NCI-H2171 treated with DMSO at 0.1 percent for 48 hours (cell line): ENCODE measurements around the gene SPRTN.
A peak's percentile ranks its signal among the peaks of the same experiment; 100 is the strongest.

Experiments
- DNase-seq: peaks from one replicate; lab custom pipeline; 2025; lab: John Stamatoyannopoulos, UW

SPRTN gene, protein sequence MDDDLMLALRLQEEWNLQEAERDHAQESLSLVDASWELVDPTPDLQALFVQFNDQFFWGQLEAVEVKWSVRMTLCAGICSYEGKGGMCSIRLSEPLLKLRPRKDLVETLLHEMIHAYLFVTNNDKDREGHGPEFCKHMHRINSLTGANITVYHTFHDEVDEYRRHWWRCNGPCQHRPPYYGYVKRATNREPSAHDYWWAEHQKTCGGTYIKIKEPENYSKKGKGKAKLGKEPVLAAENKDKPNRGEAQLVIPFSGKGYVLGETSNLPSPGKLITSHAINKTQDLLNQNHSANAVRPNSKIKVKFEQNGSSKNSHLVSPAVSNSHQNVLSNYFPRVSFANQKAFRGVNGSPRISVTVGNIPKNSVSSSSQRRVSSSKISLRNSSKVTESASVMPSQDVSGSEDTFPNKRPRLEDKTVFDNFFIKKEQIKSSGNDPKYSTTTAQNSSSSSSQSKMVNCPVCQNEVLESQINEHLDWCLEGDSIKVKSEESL

DNA sequence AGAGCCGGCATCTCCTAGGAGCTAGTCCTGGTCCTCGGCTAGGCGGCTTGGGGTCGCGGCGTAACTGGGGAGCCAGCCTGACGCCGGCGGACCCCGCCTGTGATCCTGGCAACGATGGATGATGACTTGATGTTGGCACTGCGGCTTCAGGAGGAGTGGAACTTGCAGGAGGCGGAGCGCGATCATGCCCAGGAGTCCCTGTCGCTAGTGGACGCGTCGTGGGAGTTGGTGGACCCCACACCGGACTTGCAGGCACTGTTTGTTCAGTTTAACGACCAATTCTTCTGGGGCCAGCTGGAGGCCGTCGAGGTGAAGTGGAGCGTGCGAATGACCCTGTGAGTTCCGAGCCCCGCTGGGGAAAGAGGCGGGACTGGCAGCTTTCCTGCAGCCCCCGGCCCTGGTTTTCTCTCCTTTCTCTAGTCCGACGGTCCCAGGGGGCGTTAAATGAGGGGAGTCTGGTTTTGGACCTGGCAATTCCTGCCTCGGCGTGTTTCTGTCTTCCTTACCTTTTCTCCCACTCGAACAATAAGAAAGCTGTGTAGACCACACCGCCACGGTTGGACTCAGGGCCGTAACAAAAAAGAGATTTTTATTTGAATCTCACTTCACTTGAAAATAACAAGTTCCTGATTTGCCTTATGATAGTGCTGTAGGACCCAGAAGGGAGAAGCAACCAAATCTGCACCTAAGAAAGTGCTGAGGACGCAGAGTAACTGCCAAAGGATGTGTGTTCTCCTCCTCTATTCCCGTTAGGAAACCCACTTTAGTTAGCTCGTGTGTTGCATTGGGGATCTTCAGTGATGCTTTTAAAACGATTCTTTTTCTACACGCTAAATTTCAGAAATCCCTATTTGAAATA is at the start of gene SPRTN:
SPRTN (plus strand) TSS at position 24 of the 859 bp plus-strand sequence; CDS start at position 115, 91 bp downstream.
- DNase-seq = peak; percentile 34

DNA sequence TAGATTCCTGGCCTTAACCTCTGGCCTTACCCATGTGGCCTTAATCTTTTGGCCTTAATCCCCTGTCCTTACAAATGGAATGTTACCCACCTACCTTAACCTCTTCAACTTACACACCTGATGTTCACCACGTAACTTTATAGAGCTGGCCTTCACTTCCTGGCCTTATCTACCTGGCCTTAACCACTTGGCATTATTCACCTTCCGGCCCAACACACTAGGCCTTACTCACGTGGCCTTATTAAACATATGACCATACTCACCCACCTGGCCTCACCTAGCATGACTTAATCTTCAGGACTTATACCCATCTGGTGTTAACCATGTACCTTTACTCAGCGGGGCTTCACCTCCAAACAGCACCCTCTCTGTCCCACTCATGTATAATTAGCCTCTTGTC is 42.2 kb upstream of the SPRTN start:
- DNase-seq = no peak

DNA sequence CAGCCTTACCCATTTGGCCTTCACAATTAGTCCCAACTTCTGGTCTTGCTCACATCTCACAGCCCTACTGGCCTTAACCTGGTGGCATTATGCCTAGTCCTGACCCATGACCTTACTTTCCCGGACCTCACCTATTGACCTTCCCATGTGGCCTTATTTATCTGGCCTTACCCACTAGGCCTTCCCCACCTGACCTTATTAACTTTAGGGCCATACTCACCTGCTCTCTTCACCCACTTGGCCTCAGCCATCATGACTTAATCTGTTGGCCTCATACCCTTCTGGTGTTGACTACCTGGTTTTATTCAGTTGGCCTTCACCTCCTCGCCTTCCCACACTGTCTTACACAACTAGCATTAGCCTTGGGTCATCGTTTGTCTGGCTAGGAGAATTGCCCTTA is 36.1 kb upstream of the SPRTN start:
- no peak for DNase-seq

DNA sequence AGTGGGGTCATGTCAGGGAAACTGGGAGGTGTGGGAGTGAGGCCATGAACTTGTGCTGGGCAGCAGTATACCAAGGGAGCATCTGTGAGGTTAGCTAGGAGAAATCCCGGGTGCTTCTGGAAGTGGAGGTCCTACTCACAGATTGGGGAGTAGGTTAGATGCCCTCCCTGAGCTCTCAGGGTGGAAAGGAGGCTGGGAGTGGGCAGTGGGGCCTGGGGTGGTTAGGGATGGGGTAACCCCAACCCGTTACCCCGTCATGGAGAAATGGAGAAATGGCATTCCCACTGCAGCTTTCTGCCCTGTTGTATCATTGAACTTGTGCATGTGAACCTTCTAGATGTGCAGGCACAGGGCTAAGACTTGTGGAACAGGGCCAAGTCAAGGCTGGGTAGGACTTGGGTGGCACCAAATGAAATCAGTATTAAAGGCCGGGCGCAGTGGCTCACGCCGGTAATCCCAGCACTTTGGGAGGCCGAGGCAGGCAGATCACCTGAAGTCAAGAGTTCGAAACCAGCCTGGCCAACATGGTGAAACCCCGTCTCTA is 27.6 kb upstream of the SPRTN start:
- no peak for DNase-seq

DNA sequence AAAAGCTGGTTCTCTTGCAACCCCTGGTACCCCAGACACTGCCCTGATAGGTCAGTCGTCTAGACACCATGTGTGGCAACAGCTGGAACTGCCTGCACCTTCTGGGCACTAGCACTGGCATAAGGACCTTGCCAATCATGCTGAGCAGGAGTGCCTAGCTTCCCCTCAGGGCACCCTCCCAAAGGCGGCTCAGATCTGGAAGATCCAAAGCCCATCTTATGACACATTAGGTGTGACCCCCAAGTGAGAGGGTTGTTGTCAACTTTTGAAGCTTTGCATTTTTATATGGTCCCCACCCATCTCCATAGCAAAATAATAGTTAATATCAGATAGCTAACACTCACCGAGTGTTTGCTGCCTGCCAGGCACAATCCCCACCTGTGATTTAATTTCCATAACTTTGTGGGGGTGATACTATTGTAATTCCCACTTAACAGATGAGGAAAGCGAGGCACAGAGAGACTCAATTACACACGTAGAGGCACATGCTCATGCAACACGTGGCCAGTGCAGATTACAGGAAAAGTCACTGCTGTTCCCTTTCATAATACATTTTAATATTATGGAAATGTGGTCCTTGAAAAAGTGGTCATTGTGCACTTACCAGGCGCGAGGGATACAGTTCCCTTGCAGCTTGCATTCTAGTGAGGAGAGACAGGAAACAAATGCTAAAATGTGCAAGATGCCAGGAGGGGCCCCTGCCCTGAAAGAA is 26.2 kb upstream of the SPRTN start:
- DNase-seq = peak; percentile 15

DNA sequence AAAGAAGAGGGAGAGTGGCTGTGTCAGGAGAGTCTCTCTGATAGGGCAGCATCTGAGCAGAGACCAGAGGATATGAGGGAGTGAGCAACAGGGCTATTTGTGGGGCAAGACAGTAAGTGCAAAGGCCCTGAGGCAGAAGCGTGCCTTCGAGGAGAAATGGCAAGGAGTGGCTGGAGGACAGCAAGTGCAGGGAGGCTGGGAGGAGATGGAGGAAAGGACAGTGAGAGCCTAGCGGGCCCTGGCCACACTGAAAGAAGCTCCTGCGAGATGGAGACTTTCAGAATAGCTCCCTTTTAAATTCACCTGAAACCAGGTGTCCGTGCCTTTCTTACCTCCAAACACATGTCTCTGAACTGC is 25.7 kb upstream of the SPRTN start:
- no peak for DNase-seq

DNA sequence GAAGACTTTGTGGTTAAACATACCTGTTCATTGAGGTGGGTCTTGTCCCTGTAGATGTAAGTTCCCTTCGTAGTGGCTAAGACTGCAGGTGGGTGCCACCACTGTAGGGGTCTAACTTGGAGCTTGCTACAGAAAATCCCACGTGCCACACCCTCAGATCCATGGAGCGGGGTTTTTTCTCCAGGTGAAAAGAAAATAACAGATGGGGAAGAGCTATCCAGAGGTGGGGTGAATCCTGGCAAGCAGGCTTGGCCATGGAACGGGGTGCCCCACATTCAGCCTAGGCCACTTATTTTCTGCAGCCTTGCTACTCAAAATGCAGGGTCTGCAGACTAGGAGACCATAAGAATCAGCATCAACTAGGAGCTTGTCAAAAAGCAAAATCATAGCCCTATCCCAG is 24.4 kb upstream of the SPRTN start:
- no peak for DNase-seq

DNA sequence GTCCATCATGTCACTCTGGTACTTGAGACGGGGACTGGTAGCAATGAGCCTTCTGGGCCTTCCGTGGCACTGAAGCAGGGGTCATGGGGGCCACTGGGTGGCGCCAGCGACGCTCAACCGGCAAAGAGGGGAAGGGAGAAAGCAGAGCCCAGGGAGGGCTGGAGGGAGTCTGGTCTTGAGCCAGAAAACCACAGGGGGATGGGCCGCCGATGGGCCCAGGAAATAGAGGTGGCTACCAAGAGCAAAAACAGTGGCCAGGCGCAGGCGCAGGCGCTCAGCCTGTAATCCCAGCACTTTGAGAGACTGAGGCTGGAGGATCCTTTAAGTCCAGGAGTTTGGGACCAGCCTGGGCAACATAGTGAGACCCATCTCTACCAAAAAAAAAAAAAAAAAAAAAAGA is 22.2 kb upstream of the SPRTN start:
- no peak for DNase-seq

DNA sequence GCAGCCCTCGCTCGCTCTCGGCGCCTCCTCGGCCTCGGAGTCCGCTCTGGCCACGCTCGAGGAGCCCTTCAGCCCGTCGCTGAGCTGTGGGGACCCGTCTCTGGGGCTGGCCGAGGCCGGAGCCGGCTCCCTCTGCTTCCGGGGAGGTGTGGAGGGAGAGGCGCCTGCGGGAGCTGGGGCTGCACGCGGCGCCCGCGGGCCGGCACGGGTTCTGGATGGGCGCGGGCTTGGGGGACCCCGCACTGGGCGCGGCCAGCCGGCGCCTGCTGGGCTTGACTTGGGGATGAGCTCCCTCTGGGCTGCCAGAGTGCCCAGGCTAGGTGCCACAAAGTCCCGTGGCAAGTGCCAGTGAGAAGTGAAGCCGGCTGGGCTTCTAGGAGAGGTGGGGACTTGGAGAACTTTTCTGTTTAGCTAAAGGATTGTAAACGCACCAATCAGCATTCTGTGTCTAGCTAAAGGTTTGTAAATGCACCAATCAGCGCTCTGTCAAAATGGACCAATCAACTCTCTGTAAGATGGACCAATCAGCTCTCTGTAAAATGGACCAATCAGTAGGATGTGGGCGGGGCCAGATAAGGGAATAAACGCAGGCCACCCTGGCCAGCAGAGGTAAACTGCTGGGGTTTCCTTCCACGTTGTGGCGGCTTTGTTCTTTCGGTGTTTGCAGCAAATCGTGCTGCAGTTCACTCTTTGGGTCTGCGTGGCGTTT is 20.6 kb upstream of the SPRTN start:
- DNase-seq = no peak

DNA sequence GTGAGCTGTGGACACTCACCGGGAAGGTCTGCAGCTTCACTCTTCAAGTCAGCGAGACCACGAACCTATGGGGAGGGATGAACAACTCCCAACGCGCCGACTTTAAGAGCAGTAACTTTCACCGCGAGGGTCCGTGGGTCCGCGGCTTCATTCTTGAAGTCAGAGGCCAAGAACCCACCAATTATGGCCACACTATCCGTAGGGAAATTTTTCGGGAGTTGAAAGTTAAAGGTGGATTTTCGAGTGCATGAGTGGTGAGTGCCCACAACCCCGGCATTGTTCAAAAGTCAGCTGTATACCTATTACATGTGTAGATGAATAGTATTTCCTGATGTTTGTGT is 20.1 kb upstream of the SPRTN start:
- DNase-seq = no peak

DNA sequence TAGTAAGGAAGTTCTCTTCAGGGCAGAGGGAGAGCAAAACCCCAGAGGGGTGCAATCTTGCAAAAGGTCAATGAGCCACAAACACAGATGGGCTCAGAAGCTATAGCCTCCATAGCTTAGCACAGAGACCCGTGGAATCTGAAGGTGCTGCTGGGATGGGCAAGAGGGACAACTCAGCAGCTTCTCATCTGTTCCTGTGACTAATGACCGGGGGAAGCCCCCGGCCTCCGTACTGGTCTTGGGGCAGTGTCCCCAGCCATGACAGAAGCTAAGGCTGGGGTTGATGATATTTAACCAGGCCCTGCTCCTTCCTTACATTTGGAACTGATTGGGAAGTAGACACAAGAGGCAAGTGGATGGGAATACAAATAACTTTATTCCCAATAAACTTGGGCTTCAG is 19.5 kb upstream of the SPRTN start:
- no peak for DNase-seq

DNA sequence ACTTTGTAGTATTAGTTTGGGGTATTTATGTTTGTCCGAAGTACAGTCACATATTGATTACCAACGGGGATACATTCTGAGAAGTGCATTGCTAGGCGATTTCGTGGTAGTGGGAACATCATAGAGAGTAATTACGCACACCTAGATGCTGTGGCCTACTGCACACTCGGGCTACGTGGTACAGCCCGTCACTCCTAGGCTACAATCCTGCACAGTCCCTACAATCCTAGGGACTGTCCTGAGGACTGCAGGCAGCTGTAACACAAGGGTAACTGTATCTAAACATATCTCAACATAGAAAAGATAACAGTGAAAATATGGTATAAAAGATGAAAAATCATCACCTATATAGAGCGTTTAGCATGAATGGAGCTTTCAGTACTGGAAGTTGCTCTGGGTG is 19.0 kb upstream of the SPRTN start:
- no peak for DNase-seq

DNA sequence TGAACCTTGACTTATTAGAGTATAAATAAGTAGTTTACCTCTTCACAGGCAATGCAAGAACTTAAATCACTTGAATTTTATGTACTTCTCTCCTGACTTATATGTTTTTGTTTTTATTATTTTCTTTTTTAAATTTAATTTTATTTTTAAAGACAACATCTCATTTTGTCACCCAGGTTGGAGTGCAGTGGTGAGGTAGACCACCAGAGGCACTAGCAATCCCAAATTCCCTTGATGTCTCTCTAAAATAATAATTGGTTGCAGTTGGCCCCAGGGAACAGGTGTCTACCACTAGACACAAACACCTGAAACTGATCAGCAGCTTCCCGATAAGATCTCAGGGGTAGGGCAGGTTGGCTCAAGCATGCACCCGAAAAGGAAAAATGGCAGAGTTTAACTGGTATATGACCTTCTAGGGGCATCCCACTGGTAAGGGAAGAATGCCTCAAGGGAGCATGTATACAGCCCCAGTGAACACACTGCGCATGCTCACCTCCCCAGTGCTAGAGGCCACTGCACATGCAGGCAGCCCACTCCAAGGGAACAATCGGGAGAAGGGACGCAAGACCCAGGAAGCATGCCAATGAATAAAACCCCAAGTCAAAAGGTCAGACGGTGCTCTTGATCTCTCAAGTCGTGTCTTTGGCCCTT is 15.1 kb upstream of the SPRTN start:
- DNase-seq = peak; percentile 7

DNA sequence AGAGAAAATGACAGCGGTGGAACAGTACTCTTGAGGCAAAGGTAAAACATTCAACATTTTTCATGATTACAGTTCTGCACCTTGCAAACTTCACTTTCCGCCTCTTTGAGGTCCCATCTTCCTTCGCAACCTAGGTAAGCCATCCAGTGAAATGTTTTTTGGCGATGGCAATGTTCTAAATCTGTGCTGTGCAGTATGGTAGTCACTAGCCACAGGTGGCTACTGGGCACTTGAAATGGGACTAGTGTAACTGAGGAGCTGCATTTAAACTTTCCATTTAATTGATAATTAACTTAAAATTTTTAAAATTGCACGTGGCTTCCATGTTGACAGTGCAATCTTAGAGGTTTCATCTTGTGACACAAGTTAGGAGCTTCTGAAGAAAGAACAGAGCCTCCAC is 13.4 kb upstream of the SPRTN start:
- no peak for DNase-seq

DNA sequence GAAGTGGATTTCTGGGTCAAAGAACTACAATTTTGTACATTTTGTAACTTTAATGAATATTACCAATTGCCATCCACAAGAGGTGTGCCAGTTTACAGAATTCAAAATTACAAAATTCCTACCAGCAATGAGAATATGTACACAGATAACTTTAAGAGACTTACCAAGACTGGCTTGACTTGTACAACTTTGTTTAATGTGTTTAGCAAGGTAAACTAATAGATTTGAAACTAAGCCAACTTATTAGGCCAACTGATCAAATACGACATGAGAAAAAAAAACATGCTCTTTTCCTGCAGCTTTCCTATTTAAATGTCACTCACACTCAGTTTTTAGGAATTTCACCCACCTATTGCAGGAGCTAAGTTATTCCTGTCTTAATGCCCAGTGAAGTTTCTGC is 11.8 kb upstream of the SPRTN start:
- no peak for DNase-seq

DNA sequence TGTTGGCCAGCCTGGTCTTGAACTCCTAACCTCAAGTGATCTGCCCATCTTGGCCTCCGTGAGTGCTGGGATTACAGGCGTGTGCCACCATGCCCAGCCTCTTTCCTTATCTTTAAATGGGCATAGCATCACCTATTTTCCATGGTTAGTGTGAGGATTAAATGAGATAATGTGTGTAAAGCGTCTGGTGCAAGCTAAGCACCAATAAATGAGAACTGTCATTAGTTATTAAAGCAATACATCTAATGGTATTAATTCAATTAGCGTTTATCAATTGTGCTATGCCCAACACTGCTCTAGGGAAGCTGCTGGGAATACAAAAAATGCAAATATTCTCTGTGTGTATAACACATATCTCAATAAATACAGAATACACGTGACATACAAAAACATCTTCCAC is 10.5 kb upstream of the SPRTN start:
- no peak for DNase-seq

DNA sequence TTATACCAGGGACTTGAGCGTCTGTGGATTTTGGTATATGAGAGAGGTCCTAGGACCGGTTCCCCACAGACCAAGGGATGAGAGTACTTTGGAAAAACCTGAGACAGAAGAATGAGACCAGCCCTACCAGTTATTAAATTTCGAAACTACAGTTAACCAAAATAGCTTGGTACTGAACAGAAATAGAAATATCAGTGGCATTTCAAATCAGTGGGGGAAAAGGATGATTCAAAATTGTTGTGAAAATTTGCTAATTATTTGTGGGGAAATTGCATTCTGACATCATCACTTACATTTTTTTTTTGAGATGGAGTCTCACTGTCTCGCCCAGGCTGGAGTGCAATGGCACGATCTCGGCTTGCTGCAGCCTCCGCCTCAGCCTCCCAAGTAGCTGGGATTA is 8.6 kb upstream of the SPRTN start:
- no peak for DNase-seq

DNA sequence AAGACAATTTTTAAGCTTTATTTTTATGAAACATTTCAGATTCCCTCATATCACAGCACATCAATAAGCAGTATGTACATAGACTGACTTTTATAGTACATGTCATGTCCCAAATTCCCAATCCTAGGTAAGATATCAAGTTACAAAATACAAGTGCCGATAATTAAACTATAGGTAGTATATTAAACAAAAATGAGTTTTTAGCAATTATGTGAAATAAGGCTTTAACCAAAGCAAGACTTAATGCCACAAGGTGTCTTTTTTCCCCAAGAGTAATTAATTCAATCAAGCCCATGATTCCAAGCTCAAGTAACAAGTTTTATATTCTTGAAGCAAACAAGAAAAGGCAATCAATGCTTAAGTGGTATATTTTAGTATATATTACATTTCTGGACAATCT is 5.3 kb upstream of the SPRTN start:
- DNase-seq = no peak

DNA sequence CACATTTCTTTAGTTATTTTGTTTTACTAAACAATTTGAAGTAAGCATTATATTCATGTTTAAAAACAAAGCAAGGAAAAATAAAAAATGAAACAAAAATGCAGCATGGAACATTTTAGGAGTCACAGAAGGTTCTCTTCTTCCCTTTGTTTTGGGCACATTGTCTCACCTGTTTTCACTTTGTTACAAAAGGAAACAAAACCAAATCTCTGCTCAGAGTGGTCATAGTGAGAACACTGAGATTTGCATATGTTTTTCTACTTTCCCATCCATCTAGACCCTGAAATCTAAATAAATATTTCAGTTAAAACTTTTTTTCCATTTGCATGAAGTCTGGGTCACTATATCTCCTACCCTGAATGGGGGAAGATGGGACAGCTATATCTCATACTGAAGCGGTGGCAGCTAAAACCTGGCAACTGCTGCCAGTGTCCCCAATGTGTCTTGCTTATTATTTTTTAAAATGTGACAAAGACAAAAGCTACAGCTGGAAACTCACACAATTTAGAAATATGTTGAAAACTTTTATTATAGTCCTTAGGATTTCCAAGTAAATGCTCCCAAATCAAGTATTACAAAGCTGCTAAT is 3.9 kb upstream of the SPRTN start:
- DNase-seq = no peak

DNA sequence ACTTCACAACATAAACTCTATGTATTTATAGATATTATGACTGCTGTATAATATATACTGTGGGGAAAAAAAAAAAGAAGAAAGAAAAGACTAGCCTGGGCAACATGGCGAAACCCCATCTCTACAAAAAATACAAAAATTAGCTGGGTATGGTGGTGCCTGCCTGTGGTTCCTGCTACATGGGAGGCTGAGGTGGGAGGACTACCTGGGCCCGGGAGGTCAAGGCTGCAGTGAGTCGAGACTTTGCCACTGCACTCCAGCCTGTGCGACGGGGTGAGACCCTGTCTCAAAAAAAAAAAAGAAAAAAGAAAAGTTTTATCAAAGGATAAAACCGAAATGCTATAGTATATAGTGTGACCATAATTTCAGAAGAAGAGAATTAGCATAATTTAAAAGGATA is 3.1 kb upstream of the SPRTN start:
- no peak for DNase-seq
